HG03342 (cell line): ENCODE measurements around the gene C11orf21.
"Not testable (repeated sequence)": the region's sequence is repeated elsewhere in the genome, so short reads cannot be mapped to it uniquely, and the experiment has no call there.

Experiments used
- ATAC-seq: cut with Tn5 transposase; IDR thresholded peaks from one replicate; pipeline ENCODE4 v1.9.1; 2021; ENCODE audit warnings: mild to moderate bottlenecking, moderate library complexity; ENCODE audit not compliant: unreplicated experiment

C11orf21 gene

GRCh38 chr11:2298131-2298794 is 3.5 kb downstream of the C11orf21 start:
- ATAC-seq: no peak

GRCh38 chr11:2297623-2298030 is 4.1 kb downstream of the C11orf21 start:
- ATAC-seq: no peak

- no peak for ATAC-seq
Measured at GRCh38 chr11:2296913-2297622, 4.7 kb downstream of the C11orf21 start.

GRCh38 chr11:2295971-2296912 is 5.5 kb downstream of the C11orf21 start:
- no peak for ATAC-seq

GRCh38 chr11:2294926-2295290 is 6.8 kb downstream of the C11orf21 start:
- ATAC-seq: no peak

GRCh38 chr11:2293984-2294925 is 7.5 kb downstream of the C11orf21 start:
- no peak for ATAC-seq

- ATAC-seq: no peak
Measured at GRCh38 chr11:2293531-2293971, 8.2 kb downstream of the C11orf21 start.

- no peak for ATAC-seq
Measured at GRCh38 chr11:2290351-2290841, 11.3 kb downstream of the C11orf21 start.

- ATAC-seq: no peak
Measured at GRCh38 chr11:2289859-2290258, 11.9 kb downstream of the C11orf21 start.

GRCh38 chr11:2289350-2289749 is 12.4 kb downstream of the C11orf21 start:
- ATAC-seq: no peak

- no peak for ATAC-seq
Measured at GRCh38 chr11:2287091-2287490, 14.6 kb downstream of the C11orf21 start.

- ATAC-seq: not testable (repeated sequence)
Measured at GRCh38 chr11:2286350-2286749, 15.4 kb downstream of the C11orf21 start.

- ATAC-seq: no peak
Measured at GRCh38 chr11:2280208-2280607, 21.5 kb downstream of the C11orf21 start.

- ATAC-seq: no peak
Measured at GRCh38 chr11:2277933-2278523, 23.7 kb downstream of the C11orf21 start.

GRCh38 chr11:2277008-2277346 is 24.7 kb downstream of the C11orf21 start:
- ATAC-seq: no peak

- ATAC-seq: no peak
Measured at GRCh38 chr11:2276280-2277007, 25.3 kb downstream of the C11orf21 start.

GRCh38 chr11:2275334-2276279 is 26.1 kb downstream of the C11orf21 start:
- ATAC-seq: no peak

GRCh38 chr11:2273771-2274170 is 27.9 kb downstream of the C11orf21 start:
- no peak for ATAC-seq
